A549 (cell line): ENCODE measurements around the gene PIK3R2. TPM values are rescaled to one million over a fixed set of nuclear protein-coding genes. Genes with fewer than 3 reads are reported as not detected.
A peak's percentile ranks its signal among the peaks of the same experiment; 100 is the strongest.

Experiments
- ATAC-seq, 2 experiments: fragments of 200-7000 bp in 1 of 2; fragments of >200 bp in 1 of 2; cut with Nextera tagmentation in 1 of 2; cut with Tn5 transposase in 1 of 2; 3 replicates each; pipeline versions ENCODE4 v1.8.0 to v1.9.1; 2018 to 2020; ENCODE audit warnings: mild to moderate bottlenecking in 1 of 2, moderate library complexity in 1 of 2
- CTCF ChIA-PET: fragments of 300-600 bp; sonication (Branson Sonifier 250); formaldehyde crosslinking; extraction: SDS; loops from one replicate; lab custom pipeline; 2021; ENCODE audit warnings: antibody characterized with exemption, inconsistent platforms; lab: Yijun Ruan, JAX
- POLR2A ChIA-PET: fragments of 350-600 bp; formaldehyde crosslinking; extraction: SDS; loops from one replicate; lab custom pipeline; 2021; ENCODE audit warnings: antibody characterized with exemption, inconsistent platforms; lab: Yijun Ruan, JAX
- DNase-seq, 2 experiments: peaks; one replicate each; pipeline versions ENCODE4 v3.0.0 to v3.0.0-alpha.2; 2011 to 2016; ENCODE audit warnings: low read depth in 1 of 2, low spot score in 1 of 2
- FAIRE-seq: peaks from 2 replicates; lab custom pipeline; 2011; peaks lifted over from hg19 to GRCh38; lab: Jason Lieb, UNC
- H3K27ac ChIP-seq, 2 experiments: fragments of >200 bp; sonication (Bioruptor Twin); formaldehyde crosslinking; 3 replicates each; pipeline ENCODE4 v1.5.1; 2016 to 2017
- H3K4me1 ChIP-seq: fragments of >200 bp; sonication (Bioruptor Twin); formaldehyde crosslinking; 3 replicates; pipeline ENCODE4 v1.6.1; 2016
- H3K4me2 ChIP-seq: fragments of >200 bp; sonication (Bioruptor Twin); formaldehyde crosslinking; 3 replicates; pipeline ENCODE4 v1.6.1; 2016
- H3K4me3 ChIP-seq: fragments of >200 bp; sonication (Bioruptor Twin); formaldehyde crosslinking; 3 replicates; pipeline ENCODE4 v1.5.1; 2016
- H3K9me3 ChIP-seq: fragments of >200 bp; sonication (Bioruptor Twin); formaldehyde crosslinking; 3 replicates; pipeline ENCODE4 v1.6.1; 2016
- CHD4 ChIP-seq: fragments of 200-600 bp; sonication (generic); IDR thresholded peaks from 2 replicates; pipeline ENCODE4 v1.6.1; 2016; ENCODE audit warnings: antibody characterized with exemption, mild to moderate bottlenecking, borderline replicate concordance
- EP300 ChIP-seq, 2 experiments: fragments of >200 bp; sonication (Bioruptor Twin); formaldehyde crosslinking; IDR thresholded peaks; 2 replicates in 1 of 2; 3 replicates in 1 of 2; pipeline ENCODE4 v1.6.1; 2016 to 2017
- FOSL2 ChIP-seq, 2 experiments: fragments of 450-650 bp in 1 of 2; fragments of >200 bp in 1 of 2; sonication (Bioruptor Twin) in 1 of 2; formaldehyde crosslinking; IDR thresholded peaks; 2 replicates each; pipeline versions ENCODE4 v1.5.0 to v1.6.1; 2016 to 2020; ENCODE audit warnings: mild to moderate bottlenecking in 1 of 2, moderate library complexity in 1 of 2
- HOXA7 ChIP-seq: fragments of 250-450 bp; sonication (Bioruptor Pico); IDR thresholded peaks from 2 replicates; pipeline ENCODE4 v1.5.0; 2020; ENCODE audit warnings: mild to moderate bottlenecking, moderate library complexity
- MAFK ChIP-seq: fragments of 450-650 bp; IDR thresholded peaks from 2 replicates; pipeline ENCODE4 v1.6.1; 2014; ENCODE audit not compliant: partially characterized antibody
- POLR2A ChIP-seq: IDR thresholded peaks from 2 replicates; pipeline ENCODE4 v1.6.1; 2012; ENCODE audit warnings: mild to moderate bottlenecking, low read length
- RARB ChIP-seq: fragments of 250-450 bp; sonication (Bioruptor Pico); IDR thresholded peaks from 2 replicates; pipeline ENCODE4 v1.8.0; 2021; ENCODE audit warnings: mild to moderate bottlenecking, moderate library complexity
- RFX5 ChIP-seq: fragments of 450-650 bp; IDR thresholded peaks from 2 replicates; pipeline ENCODE4 v1.7.1; 2014; ENCODE audit warnings: antibody characterized with exemption, mild to moderate bottlenecking, moderate library complexity
- TP53 ChIP-seq: fragments of 250-450 bp; sonication (Bioruptor Pico); IDR thresholded peaks from 2 replicates; pipeline ENCODE4 v1.5.0; 2021; ENCODE audit warnings: mild to moderate bottlenecking, moderate library complexity
- ZNF302 ChIP-seq: fragments of 250-450 bp; sonication (Bioruptor Pico); IDR thresholded peaks from 2 replicates; pipeline ENCODE4 v1.9.0; 2021; ENCODE audit warnings: inconsistent platforms, mild to moderate bottlenecking, moderate library complexity
- WGBS: methylation state at CpG from one replicate; pipeline ENCODE4 v1.1.6; 2017; ENCODE audit errors: missing lambda C conversion rate; 5-methylcytosine and 5-hydroxymethylcytosine counted together
- polyA plus RNA-seq, 4 experiments: library from polyadenylated mRNA; depleted of rRNA in 3 of 4; stranded (reverse); fragments of >200 nt; fragmentation: RNase III in 1 of 4; extraction: RNeasy Plus Mini Kit Qiagen cat#74134 plus additional on column Dnase treatment in 1 of 4; gene quantifications; 2 replicates in 3 of 4; 3 replicates in 1 of 4; pipeline ENCODE4 v1.2.3, GENCODE V29; 2011 to 2017
- TF ChIP-seq, protein P1 (sequence below): fragments of 450-650 bp; IDR thresholded peaks from 2 replicates; pipeline ENCODE4 v1.6.1; 2014; ENCODE audit warnings: antibody characterized with exemption
- TF ChIP-seq, protein P2 (sequence below): fragments of >200 bp; sonication (Bioruptor Twin); formaldehyde crosslinking; IDR thresholded peaks from 3 replicates; pipeline ENCODE4 v1.5.1; 2016
- TF ChIP-seq, protein P3 (sequence below): IDR thresholded peaks from 2 replicates; pipeline ENCODE4 v1.6.1; 2012
- TF ChIP-seq, protein P4 (sequence below): IDR thresholded peaks from 2 replicates; pipeline ENCODE4 v1.6.1; 2012
- TF ChIP-seq, protein P5 (sequence below): fragments of >200 bp; sonication (Bioruptor Twin); formaldehyde crosslinking; IDR thresholded peaks from 3 replicates; pipeline ENCODE4 v1.6.1; 2016

Gene PIK3R2
- polyA plus RNA-seq, 2 of the 4 experiments (the other 2 are of a cell fraction): 6.7 to 8.3 TPM

DNA sequence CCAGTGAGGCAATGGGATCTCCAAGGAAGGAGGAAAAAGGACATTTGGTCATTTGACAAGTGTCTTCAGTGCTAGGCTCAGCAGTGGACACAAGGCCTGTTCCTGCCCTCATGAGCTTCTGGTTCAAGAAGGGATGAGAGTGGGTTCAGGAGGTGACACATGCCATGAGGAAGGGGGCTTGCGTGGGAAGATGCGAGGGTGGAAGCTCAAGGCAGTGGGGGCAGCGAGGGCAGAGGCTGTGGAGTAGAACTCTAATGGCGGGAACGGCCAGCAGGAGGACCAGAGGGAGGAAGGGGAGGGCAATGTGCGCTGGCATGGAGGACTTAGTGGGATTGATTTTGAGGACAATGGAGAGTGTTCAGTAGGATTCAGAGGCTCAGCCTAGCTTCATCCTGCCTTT lies 3.3 kb downstream of the PIK3R2 start:
- no peak for TF ChIP-seq RARB (CRISPR knock-in tag)
- TF ChIP-seq, protein P1, sequence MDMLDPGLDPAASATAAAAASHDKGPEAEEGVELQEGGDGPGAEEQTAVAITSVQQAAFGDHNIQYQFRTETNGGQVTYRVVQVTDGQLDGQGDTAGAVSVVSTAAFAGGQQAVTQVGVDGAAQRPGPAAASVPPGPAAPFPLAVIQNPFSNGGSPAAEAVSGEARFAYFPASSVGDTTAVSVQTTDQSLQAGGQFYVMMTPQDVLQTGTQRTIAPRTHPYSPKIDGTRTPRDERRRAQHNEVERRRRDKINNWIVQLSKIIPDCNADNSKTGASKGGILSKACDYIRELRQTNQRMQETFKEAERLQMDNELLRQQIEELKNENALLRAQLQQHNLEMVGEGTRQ: no peak
- TF ChIP-seq, protein P2, sequence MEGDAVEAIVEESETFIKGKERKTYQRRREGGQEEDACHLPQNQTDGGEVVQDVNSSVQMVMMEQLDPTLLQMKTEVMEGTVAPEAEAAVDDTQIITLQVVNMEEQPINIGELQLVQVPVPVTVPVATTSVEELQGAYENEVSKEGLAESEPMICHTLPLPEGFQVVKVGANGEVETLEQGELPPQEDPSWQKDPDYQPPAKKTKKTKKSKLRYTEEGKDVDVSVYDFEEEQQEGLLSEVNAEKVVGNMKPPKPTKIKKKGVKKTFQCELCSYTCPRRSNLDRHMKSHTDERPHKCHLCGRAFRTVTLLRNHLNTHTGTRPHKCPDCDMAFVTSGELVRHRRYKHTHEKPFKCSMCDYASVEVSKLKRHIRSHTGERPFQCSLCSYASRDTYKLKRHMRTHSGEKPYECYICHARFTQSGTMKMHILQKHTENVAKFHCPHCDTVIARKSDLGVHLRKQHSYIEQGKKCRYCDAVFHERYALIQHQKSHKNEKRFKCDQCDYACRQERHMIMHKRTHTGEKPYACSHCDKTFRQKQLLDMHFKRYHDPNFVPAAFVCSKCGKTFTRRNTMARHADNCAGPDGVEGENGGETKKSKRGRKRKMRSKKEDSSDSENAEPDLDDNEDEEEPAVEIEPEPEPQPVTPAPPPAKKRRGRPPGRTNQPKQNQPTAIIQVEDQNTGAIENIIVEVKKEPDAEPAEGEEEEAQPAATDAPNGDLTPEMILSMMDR: no peak
- no peak for TF ChIP-seq TP53 (CRISPR knock-in tag)
- no peak for TF ChIP-seq POLR2A
- TF ChIP-seq, all 56 proteins: peak for 0
- ChIA-PET POLR2A (interaction anchor here (0.6 kb wide), 1 partner anchor 535 kb away, joined by 3 read pairs; no protein-coding TSS in a partner anchor), CTCF (interaction anchor here (1.0 to 1.5 kb wide), 4 partner anchors 12 to 96 kb away, joined by 3 to 5 read pairs (median 4); partner anchors contain the start of gene MPV17L2)
- Histone ChIP-seq H3K4me2 (peak overlapping the region; percentile 64; the same call in 2 of the 3 replicates), H3K9me3 (no peaks in the 10 kb centered on the region), H3K4me3 (no peak overlapping the region), H3K4me1 (peaks cover 34% of the 10 kb centered on the region), H3K27ac (peak overlapping the region in 1 of 2 experiments; percentile 79; a peak in 4 of 6 replicates)
- WGBS: 100% methylated on average over 6 of the region's 6 CpGs
- ATAC-seq: no peak
- no peak for DNase-seq
- no peak for FAIRE-seq

DNA sequence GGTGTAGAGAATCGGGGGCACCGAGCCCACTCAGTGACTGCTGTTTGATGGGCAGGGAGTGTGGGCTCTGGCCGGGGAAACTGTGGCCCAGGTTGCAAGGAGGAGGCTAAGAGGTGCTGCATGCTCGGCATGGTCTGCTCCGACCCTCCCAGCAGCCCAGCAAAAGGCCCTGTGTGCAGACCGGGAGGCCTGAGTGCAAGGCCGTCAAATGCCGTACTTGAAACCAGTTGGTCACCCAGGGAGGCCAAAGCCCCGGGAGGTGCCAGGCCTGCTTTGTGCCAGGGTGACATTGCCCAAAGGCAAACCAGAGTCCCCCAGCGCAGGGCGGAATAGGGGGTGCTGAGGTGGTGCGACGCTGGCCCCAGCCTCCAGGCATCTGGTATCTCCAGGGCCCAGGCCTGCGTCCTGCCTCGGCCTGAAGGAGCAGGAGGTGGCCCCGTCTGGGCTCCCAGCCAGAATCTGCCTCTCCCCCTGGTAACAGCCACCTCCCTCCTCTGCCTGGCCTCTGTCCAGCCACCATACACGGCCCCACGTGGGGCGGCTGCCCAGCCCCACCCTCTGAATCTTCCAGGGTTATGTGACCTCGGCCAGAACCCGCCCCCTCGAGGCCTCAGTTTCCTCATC lies 4.0 kb downstream of the PIK3R2 start:
- TF ChIP-seq, protein P2: no peak
- peak; percentile 61; the same call in 1 of the 2 replicates for TF ChIP-seq RFX5
- TF ChIP-seq, protein P3, sequence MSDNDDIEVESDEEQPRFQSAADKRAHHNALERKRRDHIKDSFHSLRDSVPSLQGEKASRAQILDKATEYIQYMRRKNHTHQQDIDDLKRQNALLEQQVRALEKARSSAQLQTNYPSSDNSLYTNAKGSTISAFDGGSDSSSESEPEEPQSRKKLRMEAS: 0 out of 2 replicates have a peak, but pooled peaks have one; percentile 47
- TF ChIP-seq, protein P1: peak; percentile 69
- DNase-seq (peak; percentile 62 to 77), ATAC-seq (peak in 1 of 2 experiments; percentile 5; a peak in 2 of 6 replicates), FAIRE-seq (no peak)
- H3K4me2 ChIP-seq: peak overlapping the region; percentile 64
- H3K27ac ChIP-seq: peak overlapping the region; percentile 60 to 79; a peak in 5 of 6 replicates
- ChIA-PET POLR2A (interaction anchor here (0.6 kb wide), 1 partner anchor 534 kb away, joined by 3 read pairs; no protein-coding TSS in a partner anchor), CTCF (no interaction called here)
- H3K9me3 ChIP-seq: no peaks in the 10 kb centered on the region
- no peak overlapping the region for H3K4me3 ChIP-seq
- H3K4me1 ChIP-seq: peaks cover 29% of the 10 kb centered on the region
- 100% methylated on average over 3 of the region's 22 CpGs for WGBS

DNA sequence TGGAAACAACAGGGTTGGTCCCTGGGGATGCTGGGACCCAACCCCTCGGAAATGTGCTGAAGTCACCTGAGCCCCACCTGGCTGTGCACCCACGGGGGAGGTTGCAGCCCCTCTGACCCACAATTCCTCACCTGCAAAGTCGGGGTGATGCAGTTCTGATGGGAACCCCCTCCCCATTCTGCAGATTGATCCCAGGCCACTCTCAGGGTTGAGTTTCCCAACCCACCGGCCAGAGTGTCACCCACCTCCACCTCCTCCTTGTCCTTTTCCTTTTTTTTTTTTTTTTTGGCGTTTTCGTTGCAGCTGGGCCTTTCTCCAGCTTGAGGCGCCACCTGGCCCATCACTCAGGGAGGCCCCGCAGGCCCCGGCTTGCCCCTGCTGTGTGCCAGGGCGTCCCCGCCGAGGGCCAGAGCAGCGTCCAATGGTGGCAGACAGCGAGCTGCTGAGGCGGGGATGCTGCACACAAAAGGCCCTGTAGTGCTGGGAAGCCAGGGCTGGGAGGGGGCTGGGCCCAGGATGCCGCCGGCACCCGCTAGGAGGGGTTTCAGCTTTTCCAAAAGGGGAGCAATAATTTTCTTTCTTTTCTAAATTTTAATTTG lies 4.6 kb downstream of the PIK3R2 start:
- Histone ChIP-seq H3K4me3 (no peak overlapping the region), H3K4me1 (peaks cover 29% of the 10 kb centered on the region), H3K27ac (peak overlapping the region; percentile 57 to 79; a peak in 4 of 6 replicates), H3K9me3 (no peaks in the 10 kb centered on the region), H3K4me2 (peak overlapping the region; percentile 64)
- FAIRE-seq (no peak), ATAC-seq (no peak), DNase-seq (no peak)
- TF ChIP-seq, protein P4, sequence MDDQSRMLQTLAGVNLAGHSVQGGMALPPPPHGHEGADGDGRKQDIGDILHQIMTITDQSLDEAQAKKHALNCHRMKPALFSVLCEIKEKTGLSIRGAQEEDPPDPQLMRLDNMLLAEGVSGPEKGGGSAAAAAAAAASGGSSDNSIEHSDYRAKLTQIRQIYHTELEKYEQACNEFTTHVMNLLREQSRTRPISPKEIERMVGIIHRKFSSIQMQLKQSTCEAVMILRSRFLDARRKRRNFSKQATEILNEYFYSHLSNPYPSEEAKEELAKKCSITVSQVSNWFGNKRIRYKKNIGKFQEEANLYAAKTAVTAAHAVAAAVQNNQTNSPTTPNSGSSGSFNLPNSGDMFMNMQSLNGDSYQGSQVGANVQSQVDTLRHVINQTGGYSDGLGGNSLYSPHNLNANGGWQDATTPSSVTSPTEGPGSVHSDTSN: no peak
- TF ChIP-seq EP300 (IDR thresholded peaks at IDR 0.05): no peak
- TF ChIP-seq, protein P2: no peak
- TF ChIP-seq MAFK: no peak
- TF ChIP-seq, protein P1: no peak
- TF ChIP-seq CHD4: no peak
- TF ChIP-seq HOXA7: no peak
- TF ChIP-seq ZNF302 (CRISPR knock-in tag): no peak
- TF ChIP-seq, protein P5, sequence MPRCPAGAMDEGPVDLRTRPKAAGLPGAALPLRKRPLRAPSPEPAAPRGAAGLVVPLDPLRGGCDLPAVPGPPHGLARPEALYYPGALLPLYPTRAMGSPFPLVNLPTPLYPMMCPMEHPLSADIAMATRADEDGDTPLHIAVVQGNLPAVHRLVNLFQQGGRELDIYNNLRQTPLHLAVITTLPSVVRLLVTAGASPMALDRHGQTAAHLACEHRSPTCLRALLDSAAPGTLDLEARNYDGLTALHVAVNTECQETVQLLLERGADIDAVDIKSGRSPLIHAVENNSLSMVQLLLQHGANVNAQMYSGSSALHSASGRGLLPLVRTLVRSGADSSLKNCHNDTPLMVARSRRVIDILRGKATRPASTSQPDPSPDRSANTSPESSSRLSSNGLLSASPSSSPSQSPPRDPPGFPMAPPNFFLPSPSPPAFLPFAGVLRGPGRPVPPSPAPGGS: no peak
- no peak for TF ChIP-seq FOSL2 (IDR thresholded peaks at IDR 0.05)
- TF ChIP-seq FOSL2 (CRISPR knock-in tag; IDR thresholded peaks at IDR 0.05): no peak
- WGBS: 68% methylated on average over 14 of the region's 18 CpGs
- CTCF ChIA-PET: no interaction called here
- POLR2A ChIA-PET: no interaction called here
